ENCODE measurements around the gene KRTAP10-8. TPM values are rescaled to one million over a fixed set of nuclear protein-coding genes. Genes with fewer than 3 reads are reported as not detected.
"Not testable (repeated sequence)": the region's sequence is repeated elsewhere in the genome, so short reads cannot be mapped to it uniquely, and the experiment has no call there.

KRTAP10-8 gene
- total RNA-seq, 1 donor from 2014 or later, result not detected

- DNase-seq, result no peak
Observed at GRCh38 chr21:44579056-44579832, 32.6 kb upstream of the KRTAP10-8 start.

- no peak for DNase-seq
Observed at GRCh38 chr21:44579833-44580144, 32.1 kb upstream of the KRTAP10-8 start.

DNA sequence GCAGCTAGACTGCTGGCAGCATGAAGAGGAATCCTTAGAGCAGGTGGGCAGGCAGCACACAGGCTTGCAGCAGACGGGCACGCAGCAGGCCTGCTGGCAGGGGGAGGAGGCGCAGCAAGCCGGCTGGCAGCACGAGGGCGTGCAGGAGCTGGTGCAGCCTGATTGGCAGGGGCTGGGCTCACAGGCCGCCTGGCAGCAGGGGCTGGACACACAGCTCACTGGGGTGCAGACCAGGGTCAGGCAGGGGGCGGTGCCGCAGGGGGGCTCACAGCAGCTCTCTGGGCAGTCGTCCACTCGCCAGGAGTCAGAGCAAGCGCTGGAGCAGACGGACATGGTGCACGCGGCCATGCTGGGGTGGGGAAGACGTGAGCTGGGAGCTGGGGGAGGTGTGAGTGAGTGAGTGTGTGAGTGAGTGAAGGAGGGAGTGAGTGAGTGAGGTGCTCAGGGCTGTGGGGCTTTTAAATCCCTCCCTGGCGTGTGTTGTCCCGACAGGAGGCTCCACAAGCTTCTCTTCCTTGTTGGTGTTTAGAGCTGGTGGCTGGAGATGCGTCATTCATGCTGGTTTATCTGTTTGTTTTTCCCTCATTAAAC is 31.6 kb upstream of the KRTAP10-8 start, which contains the start of gene KRTAP10-5:
Gene KRTAP10-5, minus strand, starts transcription at position 374 of the 591 bp plus-strand sequence. Its CDS starts 26 bp downstream, at position 348.
- not testable (repeated sequence) for DNase-seq

DNA sequence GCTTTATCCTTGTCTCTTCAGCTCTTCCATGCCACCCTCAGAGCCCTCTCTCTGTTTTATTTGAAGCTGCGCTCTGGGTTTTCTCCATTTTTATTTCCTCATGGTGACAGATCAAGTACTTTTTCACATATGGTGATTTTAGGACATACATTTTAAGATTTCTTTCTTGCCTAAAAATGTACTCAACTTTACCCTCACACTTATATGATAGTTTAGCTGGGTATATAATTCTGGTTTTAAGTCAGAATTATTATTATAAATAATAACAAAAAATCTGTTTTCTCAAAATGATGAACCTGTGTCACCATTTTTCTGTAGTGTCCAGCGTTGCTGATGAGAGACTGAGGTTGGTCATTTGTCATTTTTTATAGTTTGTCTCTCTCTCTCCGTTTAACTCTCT is 30.7 kb upstream of the KRTAP10-8 start:
- DNase-seq, result no peak

DNA sequence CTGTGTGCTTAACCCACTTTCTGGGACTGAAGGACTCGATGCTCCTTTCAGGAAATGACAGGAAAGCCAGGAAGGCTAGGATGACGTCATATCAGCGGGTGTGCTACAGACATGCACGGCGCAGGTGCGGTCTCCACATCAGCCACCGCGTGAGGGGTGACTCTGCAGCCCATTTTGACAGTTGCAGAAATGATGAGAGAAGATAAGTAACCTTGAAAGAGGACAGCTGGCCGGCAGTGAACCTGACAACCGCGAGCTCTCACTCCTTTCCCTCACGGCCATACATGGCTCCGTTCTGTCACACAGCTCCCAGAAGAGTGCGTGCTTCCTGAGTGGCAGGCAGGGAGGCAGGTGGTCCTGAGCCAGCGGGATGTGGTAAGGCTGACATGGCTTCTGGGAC is 29.8 kb upstream of the KRTAP10-8 start:
- no peak for DNase-seq

GRCh38 chr21:44583089-44583799 is 28.6 kb upstream of the KRTAP10-8 start:
- DNase-seq, result no peak

DNA sequence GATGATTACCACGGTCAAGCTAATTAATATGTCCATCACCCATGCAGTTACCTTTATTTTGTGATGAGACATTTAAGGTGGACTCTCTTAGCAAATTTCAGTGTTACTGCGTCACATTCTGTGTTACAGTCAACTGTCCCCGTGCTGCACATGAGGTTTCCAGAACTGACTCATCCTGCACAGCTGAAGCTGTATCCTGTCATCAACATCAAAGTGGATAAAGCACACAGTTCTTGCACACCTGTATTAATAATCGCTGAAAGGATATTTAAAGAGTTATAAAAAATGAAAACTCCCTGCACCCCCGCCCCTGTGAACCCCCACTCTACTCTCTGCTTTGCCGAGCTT is 28.1 kb upstream of the KRTAP10-8 start:
- DNase-seq, result no peak

DNA sequence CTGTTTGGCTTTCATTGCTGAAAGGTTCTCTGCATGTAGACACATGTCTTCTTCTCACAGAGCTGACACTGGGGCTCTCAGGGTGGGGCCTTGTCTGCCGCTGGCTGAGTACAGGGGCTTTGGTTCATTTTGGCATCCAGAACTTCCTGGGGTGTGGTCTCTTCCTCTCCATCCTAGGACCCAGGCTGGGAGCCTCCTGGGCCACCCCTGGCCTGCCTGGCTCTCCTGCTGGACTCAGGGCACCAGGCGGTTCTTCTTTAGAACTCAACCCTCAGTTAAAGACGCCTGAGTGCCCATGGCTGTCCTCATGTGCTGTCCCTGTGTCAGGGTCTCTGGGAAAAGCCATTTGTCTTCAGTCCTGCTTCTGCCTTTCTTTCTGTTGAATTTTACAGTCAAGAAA is 26.0 kb upstream of the KRTAP10-8 start:
- no peak for DNase-seq

DNA sequence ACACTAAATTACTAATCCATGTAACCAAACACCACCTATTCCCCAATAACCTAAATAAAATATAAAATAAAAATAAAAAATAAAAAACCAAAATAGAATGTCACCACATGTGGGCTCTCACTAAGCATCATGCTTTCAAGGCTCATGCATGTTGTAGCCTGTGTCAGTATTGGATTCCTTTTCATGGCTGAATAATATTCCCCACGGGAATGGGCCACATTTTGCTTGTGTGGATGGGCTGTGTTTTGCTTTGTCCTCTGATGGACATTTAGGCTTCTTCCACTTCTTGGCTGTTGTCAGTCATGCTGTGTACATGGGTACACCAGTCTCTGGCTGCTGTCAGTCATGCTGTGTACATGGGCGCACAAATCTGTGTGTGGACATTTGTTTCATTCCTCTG is 22.8 kb upstream of the KRTAP10-8 start:
- DNase-seq, result no peak

DNA sequence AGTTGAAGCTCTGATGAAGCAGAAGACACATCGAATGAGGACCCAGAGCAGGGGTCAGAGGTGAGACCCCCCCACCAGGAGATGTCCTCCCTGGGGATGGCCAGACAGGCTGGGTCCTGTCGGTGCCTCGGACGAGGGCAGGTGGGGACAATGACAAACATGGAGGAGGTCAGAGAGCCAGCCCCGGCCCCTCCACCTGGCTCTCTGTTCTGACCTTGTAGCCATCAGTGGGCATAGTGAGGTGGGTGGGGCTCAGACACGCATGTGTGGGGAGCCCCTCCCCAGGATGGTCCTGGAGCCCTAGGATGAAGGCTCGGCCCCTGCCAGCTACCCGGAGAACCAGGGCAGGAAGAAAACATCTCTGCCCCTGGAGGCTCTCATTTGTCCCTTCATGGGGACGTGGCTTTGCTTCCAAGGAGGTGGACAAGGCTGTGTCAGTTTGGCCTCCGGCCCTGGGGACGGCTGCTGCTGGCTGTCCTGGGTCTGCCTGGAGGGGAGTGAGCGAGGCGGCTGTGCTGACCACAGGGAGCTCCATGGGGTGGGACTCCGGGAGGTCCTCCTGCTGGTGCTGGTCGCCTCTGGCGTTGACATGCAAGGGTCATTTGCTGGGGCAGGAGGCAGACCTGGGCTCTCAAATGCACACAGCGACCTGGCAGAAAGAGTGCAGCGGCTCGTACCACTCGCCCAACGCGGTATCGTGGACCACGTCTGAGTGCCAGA is 22.1 kb upstream of the KRTAP10-8 start:
- no peak for DNase-seq

DNA sequence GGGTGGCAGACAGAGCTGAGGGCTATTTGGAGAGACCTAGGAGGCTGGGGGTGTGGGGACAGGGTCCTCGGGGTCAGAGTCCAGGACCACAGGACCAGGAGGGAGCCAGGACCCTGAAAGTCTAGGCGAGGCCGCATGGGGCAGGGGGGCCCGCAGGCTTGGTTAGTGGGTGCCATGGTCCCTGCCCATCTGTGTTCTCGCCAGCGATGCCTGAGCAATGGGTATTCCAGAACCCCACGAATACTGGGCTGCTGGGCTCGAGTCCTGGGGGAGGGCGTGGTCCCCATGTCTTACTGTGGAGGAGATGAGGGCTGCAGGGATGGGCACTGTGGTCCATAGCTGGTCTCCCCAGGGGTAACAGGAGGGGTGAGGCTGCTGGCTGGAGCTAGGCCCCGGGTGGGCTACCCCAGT is 21.6 kb upstream of the KRTAP10-8 start:
- DNase-seq, result no peak

- not testable (repeated sequence) for DNase-seq
Observed at GRCh38 chr21:44590897-44591800, 20.7 kb upstream of the KRTAP10-8 start.

- not testable (repeated sequence) for DNase-seq
Observed at GRCh38 chr21:44591801-44592130, 20.1 kb upstream of the KRTAP10-8 start.

DNA sequence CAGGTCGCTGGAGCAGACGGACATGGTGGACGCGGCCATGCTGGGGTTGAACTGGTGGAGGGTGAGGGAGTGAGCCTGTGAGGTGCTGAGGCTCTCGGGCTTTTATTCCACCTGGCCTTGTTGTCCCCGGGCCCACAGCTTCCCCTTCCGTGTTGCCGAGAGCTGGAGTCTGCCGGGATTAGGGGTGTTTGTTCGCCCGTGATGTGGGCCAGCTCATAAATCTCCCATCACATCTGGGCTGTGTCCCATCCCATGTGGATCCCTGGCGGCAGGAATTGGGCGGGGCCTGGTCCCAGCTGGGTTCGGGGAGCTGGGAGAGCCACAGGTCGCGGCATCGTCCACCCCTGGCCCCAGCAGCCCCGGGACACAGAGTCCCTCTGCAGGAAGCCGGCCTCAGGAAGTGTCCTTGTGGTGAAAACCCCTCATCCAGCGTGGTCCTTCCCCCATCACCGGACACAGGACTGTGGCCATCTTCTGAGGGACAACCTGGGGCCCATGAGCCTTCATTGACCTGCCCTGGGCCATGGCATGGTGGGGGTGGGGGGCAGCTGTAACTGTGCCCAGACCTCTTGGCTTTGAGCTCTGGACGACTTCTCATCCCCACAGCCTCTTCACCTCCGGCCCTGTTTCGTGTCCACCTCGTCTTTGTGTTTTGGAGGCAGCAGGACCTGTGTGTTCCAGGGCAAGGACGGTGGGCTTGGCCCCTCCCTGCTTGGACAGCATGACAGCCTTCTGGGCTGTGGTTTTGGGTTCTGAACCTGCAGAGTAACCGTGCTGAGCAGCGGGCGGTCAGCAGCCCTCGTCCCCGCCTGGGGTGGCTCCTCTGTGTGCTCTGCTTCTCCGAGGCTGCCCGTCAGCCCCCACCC is 19.2 kb upstream of the KRTAP10-8 start, which contains the start of gene KRTAP10-6:
Gene KRTAP10-6, minus strand, starts transcription at position 60 of the 866 bp plus-strand sequence. Its CDS starts 21 bp downstream, at position 39.
- no peak for DNase-seq

- DNase-seq, result no peak
Observed at GRCh38 chr21:44593598-44594405, 18.1 kb upstream of the KRTAP10-8 start.

DNA sequence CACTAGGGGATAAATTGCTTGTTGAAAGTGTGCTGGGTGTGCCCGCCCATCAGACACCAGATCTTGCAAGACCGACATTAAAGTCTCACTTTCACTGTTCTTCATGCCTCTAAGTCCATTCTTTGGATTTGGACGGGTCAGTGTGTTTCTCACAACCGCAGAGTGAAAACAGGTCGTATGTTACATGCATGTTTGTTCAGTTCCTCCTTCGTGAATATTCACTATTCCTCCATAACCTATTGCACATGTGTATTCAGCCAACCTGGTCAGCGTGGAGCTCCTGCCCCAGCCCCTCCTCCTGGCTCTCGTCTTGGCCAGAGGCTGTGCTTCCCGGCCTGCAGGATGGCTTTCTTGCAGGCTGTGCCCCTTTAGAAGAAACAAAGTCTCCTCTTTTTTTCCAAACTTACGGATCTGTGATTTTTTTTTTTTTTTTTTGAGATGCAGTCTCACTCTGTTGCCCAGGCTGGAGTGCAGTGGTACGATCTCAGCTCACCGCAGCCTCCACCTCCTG is 17.4 kb upstream of the KRTAP10-8 start:
- DNase-seq, result no peak

- no peak for DNase-seq
Observed at GRCh38 chr21:44595524-44595923, 16.4 kb upstream of the KRTAP10-8 start.

- DNase-seq, result no peak
Observed at GRCh38 chr21:44596068-44596725, 15.7 kb upstream of the KRTAP10-8 start.

GRCh38 chr21:44598061-44598460 is 13.8 kb upstream of the KRTAP10-8 start:
- no peak for DNase-seq

Measured in dermis blood vessel endothelial cell (primary cell).